ENCODE data around the gene CNMD.

- TF ChIP-seq CTCF (IDR thresholded peaks at IDR 0.05; ENCODE audit: low read length) (no peak), EZH2 (IDR thresholded peaks at IDR 0.05; ENCODE audit: borderline replicate concordance, low read length) (no peak)
These were observed 18.5 kb upstream of the CNMD start for GRCh38 chr13:52758114-52758513.

Measured in OCI-LY1 (cell line).